Upper lobe of left lung (tissue), 6 donors: Measurements from ENCODE around the gene SMIM38. TPM values are rescaled to one million over a fixed set of nuclear protein-coding genes. Genes with fewer than 3 reads are reported as not detected.

ENCODE experiments used
- ATAC-seq, 2 donors: fragments of 200-7000 bp; cut with Tn5 transposase; one replicate each; pipeline ENCODE4 v1.9.1; 2022; ENCODE audit warnings: mild to moderate bottlenecking in 2 of 2, moderate library complexity in 2 of 2; ENCODE audit not compliant: low FRiP score in 2 of 2
- DNase-seq, 2 donors: peaks; one replicate each; pipeline ENCODE4 v3.0.0-alpha.2; 2019 to 2020
- H3K27ac ChIP-seq, 4 donors: fragments of 200-600 bp; sonication (generic); one replicate each; pipeline ENCODE4 v1.5.1; 2016 to 2019
- H3K27me3 ChIP-seq, 4 donors: fragments of 200-600 bp; sonication (generic); one replicate each; pipeline ENCODE4 v1.5.1; 2017 to 2019
- H3K36me3 ChIP-seq, 4 donors: fragments of 200-600 bp; sonication (generic); one replicate each; pipeline ENCODE4 v1.5.1; 2016 to 2019
- H3K4me1 ChIP-seq, 4 donors: fragments of 200-600 bp; sonication (generic); one replicate each; pipeline ENCODE4 v1.5.1; 2018 to 2019
- H3K4me3 ChIP-seq, 4 donors: fragments of 200-600 bp; sonication (generic); one replicate each; pipeline ENCODE4 v1.5.1; 2017 to 2019; ENCODE audit warnings: mild to moderate bottlenecking in 2 of 4, moderate library complexity in 1 of 4
- H3K9me3 ChIP-seq, 4 donors: fragments of 200-600 bp; sonication (generic); one replicate each; pipeline ENCODE4 v1.5.1; 2018 to 2019
- EP300 ChIP-seq, 4 donors: sonication (generic); formaldehyde crosslinking; IDR thresholded peaks; one replicate each; pipeline ENCODE4 v1.5.1; 2017; ENCODE audit warnings: antibody characterized with exemption in 4 of 4, control low read depth in 2 of 4
- POLR2A ChIP-seq, 4 donors: fragments of 450-650 bp; IDR thresholded peaks; one replicate each; pipeline ENCODE4 v1.5.1; 2016 to 2017; ENCODE audit warnings: antibody characterized with exemption in 4 of 4, mild to moderate bottlenecking in 2 of 4
- POLR2AphosphoS5 ChIP-seq, 2 donors: sonication (generic); formaldehyde crosslinking; IDR thresholded peaks; one replicate each; pipeline ENCODE4 v1.5.1; 2017; ENCODE audit warnings: antibody characterized with exemption in 2 of 2
- WGBS, 2 donors: methylation state at CpG; one replicate each; pipeline ENCODE4 v1.1.5; 2017 to 2018; 5-methylcytosine and 5-hydroxymethylcytosine counted together
- total RNA-seq, 6 donors: library from RNA; depleted of rRNA in 4 of 6; stranded (reverse); fragments of >200 nt in 4 of 6; gene quantifications; one replicate each; pipeline versions ENCODE4 v1.1.0 to v1.2.1, GENCODE V29; 2016 to 2021
- TF ChIP-seq, protein P1 (sequence below), 6 experiments: fragments of 450-650 bp in 4 of 6; fragments of 200-600 bp in 2 of 6; sonication (generic) in 2 of 6; IDR thresholded peaks; one replicate each; pipeline ENCODE4 v1.5.1; 2016 to 2019; ENCODE audit warnings: antibody characterized with exemption in 6 of 6
- donor health status: DM: no; HTN: no; CAD: no; lungs with moderate emphysema.
- donor health status: DM: no; HTN: yes; CAD: no; lungs with severe emphysema.

The SMIM38 gene
- total RNA-seq, 6 donors from 2014 or later: 0.10 to 0.67 (median 0.55) TPM; not detected in 2

DNA sequence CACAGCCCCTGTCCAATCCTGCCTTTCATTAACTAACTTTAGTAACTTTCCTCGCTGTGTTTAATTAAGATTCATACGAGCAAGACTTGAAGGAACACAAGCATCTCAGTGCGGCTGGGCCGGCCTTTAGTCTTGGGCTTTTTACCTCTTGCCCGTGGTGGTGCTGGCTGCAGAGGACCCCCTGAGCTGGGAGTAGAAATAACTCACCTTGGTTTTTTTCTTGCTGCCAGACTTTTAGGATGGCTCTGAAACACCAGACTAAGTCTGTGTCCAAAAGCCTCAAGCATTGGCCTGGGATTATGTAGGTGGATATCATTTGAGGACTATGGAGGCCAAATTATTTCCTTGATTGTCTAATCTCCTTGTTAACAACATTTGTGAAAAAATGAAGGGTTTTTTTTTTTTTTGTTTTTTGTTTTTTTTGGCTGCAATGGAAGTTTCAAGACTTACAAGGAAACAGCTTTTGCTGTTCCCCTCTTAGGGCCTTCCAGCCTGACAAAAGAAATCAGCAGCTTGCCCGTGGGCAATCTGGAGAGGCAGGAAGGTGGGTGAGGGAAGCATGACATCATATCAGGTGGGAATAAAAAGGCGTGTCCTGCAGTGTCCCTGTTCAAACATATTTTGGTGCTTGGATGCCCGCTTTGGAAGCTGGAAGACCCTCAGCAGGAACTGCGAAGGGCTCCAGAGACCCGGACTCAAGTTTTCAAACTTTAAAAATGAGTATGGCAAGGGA lies 44.0 kb downstream of the SMIM38 start:
- 84 to 85% methylated on average over 10 of the region's 10 CpGs for WGBS, 2 donors
- Histone ChIP-seq H3K36me3 (no peaks in the 10 kb centered on the region), H3K27ac (no peak overlapping the region), H3K4me3 (no peak overlapping the region), H3K4me1 (peaks cover 0 to 5% (median 2%) of the 10 kb centered on the region in 4 donors), H3K9me3 (no peaks in the 10 kb centered on the region), H3K27me3 (no peaks in the 10 kb centered on the region)
- ATAC-seq (no peak), DNase-seq (no peak)
- no peak for TF ChIP-seq POLR2A (IDR thresholded peaks at IDR 0.05)
- TF ChIP-seq, protein P1, sequence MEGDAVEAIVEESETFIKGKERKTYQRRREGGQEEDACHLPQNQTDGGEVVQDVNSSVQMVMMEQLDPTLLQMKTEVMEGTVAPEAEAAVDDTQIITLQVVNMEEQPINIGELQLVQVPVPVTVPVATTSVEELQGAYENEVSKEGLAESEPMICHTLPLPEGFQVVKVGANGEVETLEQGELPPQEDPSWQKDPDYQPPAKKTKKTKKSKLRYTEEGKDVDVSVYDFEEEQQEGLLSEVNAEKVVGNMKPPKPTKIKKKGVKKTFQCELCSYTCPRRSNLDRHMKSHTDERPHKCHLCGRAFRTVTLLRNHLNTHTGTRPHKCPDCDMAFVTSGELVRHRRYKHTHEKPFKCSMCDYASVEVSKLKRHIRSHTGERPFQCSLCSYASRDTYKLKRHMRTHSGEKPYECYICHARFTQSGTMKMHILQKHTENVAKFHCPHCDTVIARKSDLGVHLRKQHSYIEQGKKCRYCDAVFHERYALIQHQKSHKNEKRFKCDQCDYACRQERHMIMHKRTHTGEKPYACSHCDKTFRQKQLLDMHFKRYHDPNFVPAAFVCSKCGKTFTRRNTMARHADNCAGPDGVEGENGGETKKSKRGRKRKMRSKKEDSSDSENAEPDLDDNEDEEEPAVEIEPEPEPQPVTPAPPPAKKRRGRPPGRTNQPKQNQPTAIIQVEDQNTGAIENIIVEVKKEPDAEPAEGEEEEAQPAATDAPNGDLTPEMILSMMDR (IDR thresholded peaks at IDR 0.05): no peak
- no peak for TF ChIP-seq POLR2AphosphoS5 (IDR thresholded peaks at IDR 0.05)
- no peak for TF ChIP-seq EP300 (IDR thresholded peaks at IDR 0.05)

DNA sequence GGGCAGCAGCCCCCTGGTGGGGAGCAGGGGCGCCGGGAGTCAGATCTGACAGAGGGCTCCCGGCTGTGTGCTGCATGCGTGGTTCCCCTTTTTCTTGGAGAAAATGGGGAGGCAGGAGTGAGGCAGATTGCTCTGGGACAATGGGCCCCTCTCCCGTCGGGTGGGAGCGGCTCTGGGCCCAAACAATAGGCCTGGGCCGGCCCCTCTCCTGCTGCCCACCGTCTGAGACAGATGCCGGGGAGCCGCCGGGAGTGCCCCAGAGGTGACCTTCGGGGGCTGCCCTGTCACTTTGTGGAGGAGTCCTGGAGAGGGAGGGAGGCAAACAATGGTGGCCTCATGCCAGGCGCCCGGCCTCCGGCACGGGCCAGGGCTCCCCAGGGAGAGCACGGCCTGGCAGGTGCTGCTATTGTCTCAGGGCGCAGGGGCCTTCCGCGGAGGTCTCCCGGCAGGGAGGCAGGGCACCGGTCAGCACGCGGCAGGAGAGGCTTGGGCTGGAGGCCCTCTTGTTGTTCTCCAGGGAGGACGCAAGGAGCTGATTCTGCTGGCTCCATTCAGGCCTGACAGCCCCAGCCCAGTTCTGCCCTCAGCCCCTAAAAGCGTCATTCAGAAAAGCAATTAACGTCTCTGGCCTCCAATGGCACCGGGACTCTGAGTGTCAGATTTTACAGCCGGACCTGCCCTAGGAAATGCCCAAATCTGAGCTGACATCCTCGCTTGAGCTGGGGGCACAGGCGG lies 44.8 kb downstream of the SMIM38 start:
- Histone ChIP-seq H3K27ac (no peak overlapping the region), H3K27me3 (no peaks in the 10 kb centered on the region), H3K9me3 (no peaks in the 10 kb centered on the region), H3K4me3 (no peak overlapping the region), H3K4me1 (peaks cover 0 to 5% (median 2%) of the 10 kb centered on the region in 4 donors), H3K36me3 (no peaks in the 10 kb centered on the region)
- WGBS, 2 donors: 64 to 79% methylated on average over 17 to 20 of the region's 32 CpGs
- TF ChIP-seq, protein P1 (IDR thresholded peaks at IDR 0.05): no peak
- TF ChIP-seq POLR2AphosphoS5 (IDR thresholded peaks at IDR 0.05): no peak
- no peak for TF ChIP-seq EP300 (IDR thresholded peaks at IDR 0.05)
- TF ChIP-seq POLR2A (IDR thresholded peaks at IDR 0.05): no peak
- ATAC-seq: no peak
- DNase-seq: no peak

DNA sequence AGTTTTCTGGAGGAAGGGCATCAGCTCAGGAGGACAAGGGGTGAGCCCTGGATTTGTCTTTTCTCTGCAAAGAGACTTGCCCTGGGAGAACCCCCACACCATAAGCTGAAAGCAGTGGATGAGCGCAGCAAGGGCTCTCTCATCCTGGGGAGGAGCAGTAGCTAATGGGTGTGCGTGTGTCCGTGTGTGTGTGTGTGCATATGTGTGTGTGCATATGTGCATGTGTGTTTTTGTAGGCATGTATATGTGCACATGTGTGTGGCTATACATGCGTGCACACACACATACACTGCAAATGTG lies 45.3 kb downstream of the SMIM38 start:
- no peak for DNase-seq
- 92 to 100% methylated on average over 1 to 4 of the region's 4 CpGs for WGBS, 2 donors
- H3K9me3 ChIP-seq: no peaks in the 10 kb centered on the region

DNA sequence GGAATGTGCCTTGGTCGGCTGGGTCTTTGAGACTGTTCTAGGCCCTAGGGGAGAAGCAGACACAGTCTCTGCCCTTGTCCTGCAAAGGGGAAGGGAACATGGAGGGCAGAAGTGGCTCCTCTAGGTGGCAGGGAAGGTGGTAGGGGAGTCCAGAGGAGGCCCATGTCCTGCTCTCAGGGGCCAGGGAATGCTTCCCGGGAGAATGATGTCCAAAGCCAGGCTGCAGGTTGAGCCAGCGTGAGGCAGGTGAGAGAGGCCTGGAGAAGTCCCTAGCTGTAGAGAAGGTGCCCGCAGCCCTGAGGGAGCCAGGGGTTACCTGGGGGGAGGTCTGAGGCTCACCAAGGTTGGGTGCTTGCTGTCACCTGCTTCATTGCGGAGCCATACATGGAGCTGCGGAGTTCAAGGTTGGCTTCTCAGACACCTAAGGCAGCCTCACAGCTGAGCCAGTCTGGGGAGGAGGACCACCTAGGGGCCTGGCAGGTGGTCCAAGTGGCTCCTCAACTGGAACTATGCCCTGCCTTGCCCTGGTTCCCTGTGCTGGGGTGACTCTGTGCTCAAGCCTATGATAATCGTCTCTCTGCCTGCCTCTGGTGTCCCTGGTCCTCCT lies 46.1 kb downstream of the SMIM38 start:
- TF ChIP-seq EP300 (IDR thresholded peaks at IDR 0.05): no peak
- no peak for TF ChIP-seq POLR2AphosphoS5 (IDR thresholded peaks at IDR 0.05)
- TF ChIP-seq, protein P1 (IDR thresholded peaks at IDR 0.05): no peak
- TF ChIP-seq POLR2A (IDR thresholded peaks at IDR 0.05): no peak
- no peak overlapping the region for H3K27ac ChIP-seq
- H3K4me3 ChIP-seq: no peak overlapping the region
- 93 to 95% methylated on average over 5 to 7 of the region's 7 CpGs for WGBS, 2 donors
- no peaks in the 10 kb centered on the region for H3K27me3 ChIP-seq
- peaks cover 0 to 5% (median 2%) of the 10 kb centered on the region in 4 donors for H3K4me1 ChIP-seq
- ATAC-seq: no peak
- no peak for DNase-seq
- no peaks in the 10 kb centered on the region for H3K36me3 ChIP-seq
- H3K9me3 ChIP-seq: no peaks in the 10 kb centered on the region

More for the DNA sequence above, 45.3 kb downstream of the SMIM38 start:
- Histone ChIP-seq H3K36me3 (no peaks in the 10 kb centered on the region), H3K4me1 (peaks cover 0 to 5% (median 2%) of the 10 kb centered on the region in 4 donors), H3K4me3 (no peak overlapping the region), H3K27me3 (no peaks in the 10 kb centered on the region), H3K27ac (no peak overlapping the region)
- ATAC-seq: no peak
- TF ChIP-seq EP300 (IDR thresholded peaks at IDR 0.05): no peak
- TF ChIP-seq POLR2AphosphoS5 (IDR thresholded peaks at IDR 0.05): no peak
- TF ChIP-seq POLR2A (IDR thresholded peaks at IDR 0.05): no peak
- TF ChIP-seq, protein P1 (IDR thresholded peaks at IDR 0.05): no peak
